ENCODE data around the gene HS3ST3A1. TPM values are rescaled to one million over a fixed set of nuclear protein-coding genes. Genes with fewer than 3 reads are reported as not detected.

HS3ST3A1 gene
- total and polyA plus RNA-seq, 2 of the 8 experiments (the other 6 are each of a cell fraction or from before 2014, with no cell fraction given) = 5.4 to 5.7 TPM

DNA sequence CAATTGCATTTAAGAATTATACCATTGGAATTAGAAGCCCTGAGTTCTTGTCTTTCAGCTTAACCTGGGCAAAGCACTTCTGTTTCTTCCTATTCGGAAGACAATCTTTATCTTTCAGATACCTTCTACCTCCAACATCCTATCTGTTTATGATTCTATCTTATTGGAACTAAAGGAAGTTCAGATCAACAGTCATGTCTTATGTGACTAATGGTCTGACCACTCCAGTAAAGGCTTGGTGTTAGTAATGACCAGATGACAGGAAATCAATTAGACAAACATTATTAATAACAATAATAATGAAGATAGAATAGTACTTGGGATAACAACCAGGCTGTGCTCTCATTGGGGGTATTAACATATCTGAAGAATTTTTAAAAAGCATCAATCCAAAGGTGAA is 11.3 kb downstream of the HS3ST3A1 start:
- Histone ChIP-seq H3K4me3 (ENCODE audit: extremely low read depth in 1 of 4, insufficient read depth in 2 of 4, low read depth in 3 of 4, low read length in 4 of 4) (no peak overlapping the region), H4K8ac (ENCODE audit: extremely low read depth, insufficient read depth, low read length) (no peak overlapping the region), H3K27ac (ENCODE audit: low read depth, low read length) (no peak overlapping the region), H3K4me1 (replicated peaks in 1 of 4; ENCODE audit: control insufficient read depth in 3 of 4, insufficient read depth in 4 of 4, low read length in 3 of 4) (no peaks in the 10 kb centered on the region), H3K9me3 (ENCODE audit: insufficient read depth in 2 of 2, low read depth in 1 of 2, low read length in 1 of 2) (no peaks in the 10 kb centered on the region), H2BK5ac (ENCODE audit: low read depth, low read length) (no peak overlapping the region), H4K5ac (ENCODE audit: insufficient read length, low read depth, low read length) (no peak overlapping the region), H3K9ac (replicated peaks in 1 of 4; ENCODE audit: extremely low read depth in 1 of 4, low read depth in 3 of 4, low read length in 3 of 4) (no peak overlapping the region), H3K79me1 (ENCODE audit: low read depth, low read length) (no peaks in the 10 kb centered on the region; the same call in 1 of the 2 replicates), H3K4ac (replicated peaks; ENCODE audit: insufficient read length, low read depth, low read length) (no peak overlapping the region), H4K20me1 (replicated peaks in 1 of 2; ENCODE audit: control insufficient read depth in 1 of 2, insufficient read depth in 2 of 2, low read length in 2 of 2) (no peaks in the 10 kb centered on the region), H2AK5ac (ENCODE audit: low read depth, low read length) (no peak overlapping the region), H2AFZ (ENCODE audit: low read length) (no peak overlapping the region), H2BK20ac (ENCODE audit: low read length) (no peak overlapping the region), H2BK15ac (ENCODE audit: low read length) (no peak overlapping the region), H3K36me3 (ENCODE audit: control insufficient read depth in 2 of 4, insufficient read depth in 4 of 4, low read length in 3 of 4) (no peaks in the 10 kb centered on the region), H2BK12ac (ENCODE audit: low read depth, low read length) (no peak overlapping the region), H3K14ac (ENCODE audit: insufficient read length) (no peak overlapping the region), H3K79me2 (ENCODE audit: control insufficient read depth in 1 of 2, insufficient read depth in 2 of 2, low read length in 2 of 2) (no peaks in the 10 kb centered on the region), H3K27me3 (replicated peaks in 1 of 4; ENCODE audit: control insufficient read depth in 3 of 4, extremely low read depth in 1 of 4, insufficient read depth in 3 of 4, low read length in 3 of 4) (no peaks in the 10 kb centered on the region), H4K91ac (replicated peaks; ENCODE audit: insufficient read length, low read length) (no peak overlapping the region), H2BK120ac (replicated peaks; ENCODE audit: low read depth, low read length) (no peak overlapping the region), H3K18ac (ENCODE audit: extremely low read depth, low read length) (no peak overlapping the region), H3K56ac (replicated peaks; ENCODE audit: insufficient read length, low read depth, low read length) (no peak overlapping the region), H3K23ac (ENCODE audit: insufficient read length) (no peak overlapping the region), H3K4me2 (ENCODE audit: insufficient read depth in 1 of 2, low read depth in 2 of 2, low read length in 2 of 2) (no peak overlapping the region), H3K23me2 (ENCODE audit: low read depth, low read length) (no peaks in the 10 kb centered on the region)
- ChIA-PET CTCF (ENCODE audit: partially characterized antibody) (no interaction called here), POLR2A (ENCODE audit: partially characterized antibody) (no interaction called here)
- WGBS, 2 experiments (ENCODE audit: extremely low coverage in 1 of 2, insufficient coverage in 1 of 2, insufficient read length in 1 of 2, insufficient replicate concordance in 2 of 2, low coverage in 1 of 2, low lambda C conversion rate in 2 of 2, missing lambda C conversion rate in 1 of 2) = 100% methylated on average over 1 of the region's 1 CpG; no CpG with 5 or more reads in 1 of the 2 experiments
- no peak for DNase-seq (ENCODE audit: low read depth in 1 of 2, low spot score in 2 of 2)
- FAIRE-seq = no peak
- TF ChIP-seq JUN (IDR thresholded peaks at IDR 0.05; ENCODE audit: low read depth, low read length) = no peak
- no peak for TF ChIP-seq CBX8 (IDR thresholded peaks at IDR 0.05; ENCODE audit: borderline replicate concordance, low read depth, low read length)
- no peak for TF ChIP-seq CREB1 (IDR thresholded peaks at IDR 0.05)
- no peak for TF ChIP-seq CTBP2 (IDR thresholded peaks at IDR 0.05; ENCODE audit: borderline replicate concordance, insufficient read depth, insufficient read length, low read length)
- TF ChIP-seq EZH2 (IDR thresholded peaks at IDR 0.05; ENCODE audit: low read depth, low read length, severe bottlenecking) = no peak
- no peak for TF ChIP-seq RAD21 (IDR thresholded peaks at IDR 0.05 in 1 of 2, conservative IDR thresholded peaks at IDR 0.05 in 1 of 2; ENCODE audit: low read depth in 2 of 2, low read length in 2 of 2)
- TF ChIP-seq TEAD4 (IDR thresholded peaks at IDR 0.05; ENCODE audit: low read depth, low read length) = no peak
- TF ChIP-seq, protein P1, sequence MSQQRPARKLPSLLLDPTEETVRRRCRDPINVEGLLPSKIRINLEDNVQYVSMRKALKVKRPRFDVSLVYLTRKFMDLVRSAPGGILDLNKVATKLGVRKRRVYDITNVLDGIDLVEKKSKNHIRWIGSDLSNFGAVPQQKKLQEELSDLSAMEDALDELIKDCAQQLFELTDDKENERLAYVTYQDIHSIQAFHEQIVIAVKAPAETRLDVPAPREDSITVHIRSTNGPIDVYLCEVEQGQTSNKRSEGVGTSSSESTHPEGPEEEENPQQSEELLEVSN (IDR thresholded peaks at IDR 0.05) = no peak
